Measurements from ENCODE around the gene PTGER3.

DNA sequence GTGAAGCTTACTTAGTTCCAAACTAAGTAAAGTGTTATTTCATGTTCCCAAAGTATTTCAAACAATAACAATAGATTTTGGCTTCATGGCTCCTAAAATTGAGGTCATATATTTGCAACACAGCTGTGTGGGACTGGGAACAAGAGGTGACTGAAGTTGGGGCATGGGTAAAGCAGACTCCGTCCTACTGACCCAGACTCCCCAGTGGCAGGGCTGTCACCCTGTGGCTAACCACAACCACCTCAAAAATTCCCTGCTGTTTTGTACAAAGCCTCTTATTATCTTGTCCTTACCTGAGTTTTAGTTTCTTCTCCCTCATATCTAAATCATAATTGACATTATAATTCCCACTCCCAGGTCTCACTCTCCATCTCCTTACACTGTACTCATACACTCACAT lies 117.6 kb downstream of the PTGER3 start:
- TF ChIP-seq, protein P1, sequence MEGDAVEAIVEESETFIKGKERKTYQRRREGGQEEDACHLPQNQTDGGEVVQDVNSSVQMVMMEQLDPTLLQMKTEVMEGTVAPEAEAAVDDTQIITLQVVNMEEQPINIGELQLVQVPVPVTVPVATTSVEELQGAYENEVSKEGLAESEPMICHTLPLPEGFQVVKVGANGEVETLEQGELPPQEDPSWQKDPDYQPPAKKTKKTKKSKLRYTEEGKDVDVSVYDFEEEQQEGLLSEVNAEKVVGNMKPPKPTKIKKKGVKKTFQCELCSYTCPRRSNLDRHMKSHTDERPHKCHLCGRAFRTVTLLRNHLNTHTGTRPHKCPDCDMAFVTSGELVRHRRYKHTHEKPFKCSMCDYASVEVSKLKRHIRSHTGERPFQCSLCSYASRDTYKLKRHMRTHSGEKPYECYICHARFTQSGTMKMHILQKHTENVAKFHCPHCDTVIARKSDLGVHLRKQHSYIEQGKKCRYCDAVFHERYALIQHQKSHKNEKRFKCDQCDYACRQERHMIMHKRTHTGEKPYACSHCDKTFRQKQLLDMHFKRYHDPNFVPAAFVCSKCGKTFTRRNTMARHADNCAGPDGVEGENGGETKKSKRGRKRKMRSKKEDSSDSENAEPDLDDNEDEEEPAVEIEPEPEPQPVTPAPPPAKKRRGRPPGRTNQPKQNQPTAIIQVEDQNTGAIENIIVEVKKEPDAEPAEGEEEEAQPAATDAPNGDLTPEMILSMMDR (IDR thresholded peaks at IDR 0.05; ENCODE audit: low read depth, low read length, missing input control), result no peak
- no peak for TF ChIP-seq NR2F2 (IDR thresholded peaks at IDR 0.05)
- no peak for TF ChIP-seq RXRA (IDR thresholded peaks at IDR 0.05)

Data from liver (tissue), 3 donors.